Naive B cell (primary cell): ENCODE results near the gene ITPR2. TPM values are rescaled to one million over a fixed set of nuclear protein-coding genes. Genes with fewer than 3 reads are reported as not detected.
A peak's percentile ranks its signal among the peaks of the same experiment; 100 is the strongest.

ENCODE experiments used
- ATAC-seq, 2 donors: fragments of 150-1000 bp; cut with Tn5 transposase; 2 replicates each; pipeline ENCODE4 v1.10.0; 2021; ENCODE audit warnings: low read depth in 2 of 2, mild to moderate bottlenecking in 2 of 2, moderate library complexity in 2 of 2
- DNase-seq: peaks from one replicate; pipeline ENCODE4 v3.0.0; 2022
- H3K27ac Mint-ChIP-seq, 6 donors: one replicate each; pipeline ENCODE4 v1.8.0; 2020 to 2022; ENCODE audit warnings: mild to moderate bottlenecking in 6 of 6, mixed read lengths in 6 of 6, moderate library complexity in 5 of 6, inconsistent platforms in 2 of 6
- H3K27me3 Mint-ChIP-seq, 3 donors: one replicate each; pipeline ENCODE4 v1.8.0; 2021 to 2022; ENCODE audit warnings: mixed read lengths in 3 of 3, mild to moderate bottlenecking in 1 of 3
- H3K36me3 Mint-ChIP-seq, 2 donors: one replicate each; pipeline ENCODE4 v1.8.0; 2020 to 2022; ENCODE audit warnings: mixed read lengths in 2 of 2, inconsistent platforms in 1 of 2, mild to moderate bottlenecking in 1 of 2
- H3K4me1 Mint-ChIP-seq, 3 donors: one replicate each; pipeline ENCODE4 v1.8.0; 2020 to 2022; ENCODE audit warnings: mixed read lengths in 3 of 3, inconsistent platforms in 1 of 3, mild to moderate bottlenecking in 1 of 3, moderate library complexity in 1 of 3
- H3K4me3 Mint-ChIP-seq, 8 donors: one replicate each; pipeline ENCODE4 v1.8.0; 2020 to 2022; ENCODE audit warnings: mild to moderate bottlenecking in 8 of 8, mixed read lengths in 8 of 8, moderate library complexity in 8 of 8, inconsistent platforms in 2 of 8
- H3K9me3 Mint-ChIP-seq, 7 donors: one replicate each; pipeline ENCODE4 v1.8.0; 2020 to 2022; ENCODE audit warnings: mixed read lengths in 7 of 7, mild to moderate bottlenecking in 5 of 7, inconsistent platforms in 2 of 7, moderate library complexity in 1 of 7
- polyA plus RNA-seq, 6 donors: library from polyadenylated mRNA; unstranded; fragments of 300-500 nt; fragmentation: Illumina TruSeq; gene quantifications; one replicate each; pipeline ENCODE4 v1.2.3, GENCODE V29; 2021; ENCODE audit warnings: low read depth in 6 of 6

ITPR2 gene
- polyA plus RNA-seq, 6 donors from 2014 or later = 6.7 to 23.6 (median 20.6) TPM

DNA sequence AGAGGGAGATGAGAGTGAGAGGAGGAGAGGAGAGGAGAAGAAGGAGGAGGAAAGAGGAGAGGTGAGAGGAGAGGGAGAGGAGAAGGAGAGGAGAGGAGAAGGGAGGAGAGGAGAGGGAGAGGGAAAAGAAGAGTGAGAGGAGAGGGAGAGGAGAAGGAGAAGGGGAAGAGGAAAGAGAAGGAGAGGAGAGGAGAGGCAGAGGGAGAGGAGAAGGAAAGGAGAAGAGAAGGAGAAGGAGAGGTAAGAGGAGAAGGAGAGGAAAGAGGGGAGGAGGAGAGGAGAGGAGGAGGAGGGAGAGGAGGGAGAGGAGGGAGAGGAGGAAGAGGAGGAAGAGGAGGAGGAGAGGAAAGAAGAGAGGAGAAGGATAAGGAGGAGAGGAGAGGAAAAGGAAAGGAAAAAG lies 266.8 kb downstream of the ITPR2 start:
- no peak overlapping the region for H3K4me3 Mint-ChIP-seq
- H3K27me3 Mint-ChIP-seq = no peaks in the 10 kb centered on the region
- peaks cover 0 to 14% (median 3%) of the 10 kb centered on the region in 3 donors for H3K4me1 Mint-ChIP-seq
- ATAC-seq (no peak), DNase-seq (no peak)
- peak overlapping the region in 2 of 6 donors; percentile 35 to 71 for H3K27ac Mint-ChIP-seq
- H3K9me3 Mint-ChIP-seq = no peaks in the 10 kb centered on the region
- peaks cover 8 to 21% of the 10 kb centered on the region in 2 donors for H3K36me3 Mint-ChIP-seq

DNA sequence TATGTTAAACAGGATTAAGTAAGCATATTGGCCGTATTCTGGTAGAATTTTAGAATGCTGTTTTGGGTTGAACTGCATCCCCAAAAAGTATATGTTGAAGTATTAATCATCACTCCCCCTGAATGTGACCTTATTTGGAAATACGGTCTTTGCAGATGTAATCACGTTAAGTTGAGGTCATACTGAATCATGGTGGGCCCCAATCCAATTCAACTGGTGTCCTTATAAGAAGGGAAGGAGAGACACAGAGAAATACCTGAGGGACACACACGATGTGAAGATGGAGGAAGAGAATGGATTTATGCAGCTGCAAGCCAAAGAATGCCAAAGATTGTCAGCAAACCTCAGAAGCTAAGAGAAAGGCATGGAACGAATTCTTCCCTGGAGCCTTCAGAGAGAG lies 268.6 kb downstream of the ITPR2 start:
- DNase-seq = no peak
- Mint-ChIP-seq H3K9me3 (no peaks in the 10 kb centered on the region), H3K4me3 (no peak overlapping the region), H3K36me3 (peaks cover 8 to 20% of the 10 kb centered on the region in 2 donors), H3K4me1 (peaks cover 0 to 14% (median 3%) of the 10 kb centered on the region in 3 donors), H3K27ac (no peak overlapping the region), H3K27me3 (no peaks in the 10 kb centered on the region)
- no peak for ATAC-seq

DNA sequence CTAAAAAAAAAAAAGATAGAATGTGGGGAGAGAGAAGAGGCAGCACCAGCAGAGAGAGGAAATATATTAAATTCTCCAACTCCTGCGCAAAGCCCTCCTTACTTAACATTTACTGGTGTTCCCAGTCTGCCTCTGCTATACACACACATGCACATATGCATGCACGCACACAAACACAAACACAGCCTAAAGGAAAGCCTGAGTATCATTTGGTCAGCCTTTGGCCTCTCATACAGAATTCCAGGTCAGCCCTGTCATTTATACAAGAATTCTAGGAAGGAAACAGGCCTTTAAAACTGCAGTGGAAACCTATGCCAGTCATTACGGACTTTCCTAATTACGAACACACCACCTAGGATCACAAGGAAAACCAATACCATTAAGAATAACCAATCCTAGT lies 269.4 kb downstream of the ITPR2 start:
- no peaks in the 10 kb centered on the region for H3K27me3 Mint-ChIP-seq
- H3K4me1 Mint-ChIP-seq = peaks cover 0 to 10% (median 3%) of the 10 kb centered on the region in 3 donors
- ATAC-seq = no peak
- no peak overlapping the region for H3K27ac Mint-ChIP-seq
- peaks cover 8 to 12% of the 10 kb centered on the region in 2 donors for H3K36me3 Mint-ChIP-seq
- no peak for DNase-seq
- H3K9me3 Mint-ChIP-seq = no peaks in the 10 kb centered on the region
- H3K4me3 Mint-ChIP-seq = no peak overlapping the region

DNA sequence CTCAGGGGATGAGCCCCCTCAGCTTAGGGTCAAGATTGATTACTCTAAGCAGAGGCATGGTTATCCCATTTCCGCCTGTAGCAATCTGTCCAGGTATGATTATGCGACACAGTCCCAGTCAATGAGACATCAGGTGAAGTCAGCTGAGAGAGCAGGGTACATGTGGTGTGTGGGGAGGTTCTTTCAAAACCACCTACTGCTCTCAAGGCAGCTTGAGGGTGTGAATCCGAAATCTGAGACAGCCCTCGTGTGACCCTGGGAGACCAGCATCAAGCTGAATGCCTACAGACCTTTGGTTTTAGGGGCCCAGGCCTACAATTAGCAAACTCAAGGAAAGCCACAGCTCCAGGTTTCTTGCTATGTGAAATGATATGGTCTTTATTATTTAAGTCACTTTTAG lies 275.7 kb downstream of the ITPR2 start:
- H3K36me3 Mint-ChIP-seq = peaks cover 9 to 19% of the 10 kb centered on the region in 2 donors
- H3K9me3 Mint-ChIP-seq = no peaks in the 10 kb centered on the region
- no peak overlapping the region for H3K27ac Mint-ChIP-seq
- H3K4me3 Mint-ChIP-seq = no peak overlapping the region
- H3K27me3 Mint-ChIP-seq = no peaks in the 10 kb centered on the region
- ATAC-seq (no peak), DNase-seq (no peak)
- no peaks in the 10 kb centered on the region for H3K4me1 Mint-ChIP-seq

DNA sequence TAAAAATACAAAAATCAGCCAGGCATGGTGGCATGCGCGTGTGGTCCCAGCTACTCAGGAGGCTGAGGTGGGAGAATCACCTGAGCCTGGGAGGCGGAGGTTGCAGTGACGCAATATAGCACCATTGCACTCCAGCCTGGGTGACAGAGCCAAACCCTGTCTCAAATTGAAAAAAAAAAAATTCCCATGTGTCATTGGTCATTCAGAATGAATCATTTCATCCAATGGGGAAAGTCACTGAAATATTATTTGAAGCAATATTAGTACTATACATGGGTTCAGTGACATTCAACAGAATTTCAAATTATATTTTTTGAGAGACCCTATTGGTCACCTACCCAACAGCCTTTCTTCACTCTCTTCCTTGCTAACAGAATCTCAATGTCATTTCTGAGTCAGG lies 276.1 kb downstream of the ITPR2 start:
- Mint-ChIP-seq H3K27ac (no peak overlapping the region), H3K36me3 (peaks cover 12 to 20% of the 10 kb centered on the region in 2 donors), H3K27me3 (no peaks in the 10 kb centered on the region), H3K4me3 (no peak overlapping the region), H3K4me1 (no peaks in the 10 kb centered on the region), H3K9me3 (no peaks in the 10 kb centered on the region)
- ATAC-seq (no peak), DNase-seq (no peak)

DNA sequence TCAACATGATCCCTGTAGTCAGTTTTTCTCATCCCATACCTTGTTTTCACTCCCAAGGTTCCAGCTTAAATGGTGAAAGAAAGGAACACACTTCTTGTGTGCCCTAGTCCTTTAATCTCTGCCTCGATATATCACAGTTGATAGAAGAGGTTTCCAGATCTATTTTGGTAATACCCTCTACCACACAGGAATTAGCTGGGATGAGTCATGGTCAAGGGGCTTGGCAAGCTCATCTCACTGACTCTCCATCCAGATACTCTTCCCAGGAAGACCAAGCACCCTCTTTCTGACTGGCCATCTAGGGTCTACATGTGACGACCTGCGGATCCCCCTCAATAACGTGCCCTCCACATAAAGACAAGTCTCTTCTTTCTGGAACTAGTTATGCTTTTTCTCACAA lies 277.9 kb downstream of the ITPR2 start:
- Mint-ChIP-seq H3K27ac (no peak overlapping the region), H3K27me3 (no peaks in the 10 kb centered on the region), H3K4me3 (no peak overlapping the region), H3K36me3 (peaks cover 20 to 26% of the 10 kb centered on the region in 2 donors), H3K4me1 (peaks cover 0 to 5% (median 0%) of the 10 kb centered on the region in 3 donors), H3K9me3 (no peaks in the 10 kb centered on the region)
- ATAC-seq (no peak), DNase-seq (no peak)

DNA sequence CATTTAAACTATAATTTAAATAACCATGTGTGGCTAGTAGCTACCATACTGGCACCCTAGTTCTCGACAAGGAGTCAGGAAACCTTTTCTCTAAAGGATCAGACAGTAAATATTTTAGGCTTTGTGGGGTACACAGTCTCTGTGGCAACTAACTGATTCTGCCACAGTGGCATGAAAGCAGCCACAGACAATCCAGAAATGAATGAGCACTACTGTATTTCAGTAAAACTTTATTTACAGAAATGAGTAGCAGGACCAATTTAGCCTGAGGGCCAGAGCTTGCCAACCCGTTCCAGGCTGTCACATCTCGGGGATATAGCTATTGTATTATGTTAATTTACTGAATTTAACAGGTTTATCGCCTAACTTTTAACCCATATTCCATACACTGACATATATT lies 278.7 kb downstream of the ITPR2 start:
- Mint-ChIP-seq H3K4me1 (peaks cover 0 to 5% (median 0%) of the 10 kb centered on the region in 3 donors), H3K4me3 (no peak overlapping the region), H3K9me3 (no peaks in the 10 kb centered on the region), H3K27me3 (no peaks in the 10 kb centered on the region), H3K27ac (no peak overlapping the region), H3K36me3 (peaks cover 20 to 26% of the 10 kb centered on the region in 2 donors)
- ATAC-seq = no peak
- DNase-seq = no peak

DNA sequence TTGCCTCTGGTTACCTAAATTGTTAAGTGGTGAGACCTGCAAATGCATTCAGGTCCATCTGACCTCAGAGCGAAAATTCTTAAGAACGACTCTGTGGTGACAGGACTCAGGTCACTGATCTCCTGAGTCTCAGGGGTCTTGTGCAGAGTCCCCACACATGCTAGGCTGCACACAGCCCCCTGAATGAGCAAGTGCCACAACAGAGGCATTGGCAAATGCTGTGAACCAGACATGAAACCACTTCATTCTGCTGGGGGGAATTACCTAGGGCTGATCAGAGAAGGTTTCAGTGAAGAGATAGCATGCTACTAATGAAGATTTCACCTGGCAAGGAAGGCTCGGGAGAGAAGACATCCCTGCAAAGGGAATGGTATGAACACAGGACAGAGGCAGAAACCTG lies 281.6 kb downstream of the ITPR2 start:
- DNase-seq (no peak), ATAC-seq (no peak)
- no peaks in the 10 kb centered on the region for H3K27me3 Mint-ChIP-seq
- no peak overlapping the region for H3K4me3 Mint-ChIP-seq
- peaks cover 37 to 48% of the 10 kb centered on the region in 2 donors for H3K36me3 Mint-ChIP-seq
- peaks cover 0 to 2% (median 0%) of the 10 kb centered on the region in 7 donors for H3K9me3 Mint-ChIP-seq
- H3K27ac Mint-ChIP-seq = peak overlapping the region in 1 of 6 donors; percentile 1
- H3K4me1 Mint-ChIP-seq = peaks cover 0 to 5% (median 0%) of the 10 kb centered on the region in 3 donors

DNA sequence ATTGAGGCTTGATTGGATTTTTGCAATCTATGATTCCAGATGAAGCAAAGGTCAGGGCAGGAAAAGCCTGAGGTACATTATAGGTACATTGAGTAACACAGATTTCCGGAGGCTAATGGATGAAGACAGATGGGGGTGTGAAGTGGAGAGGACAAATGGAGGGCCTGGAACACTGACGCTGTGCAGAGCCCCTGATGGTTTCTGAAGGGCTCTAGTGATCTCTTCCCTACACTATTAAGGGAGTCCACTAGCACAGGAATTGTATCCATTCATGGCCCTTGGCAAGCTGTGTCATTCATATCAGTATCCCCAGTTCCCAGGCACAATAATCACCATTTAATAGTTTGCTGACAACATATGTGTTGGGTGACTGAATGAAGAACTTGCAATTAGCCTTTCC lies 284.8 kb downstream of the ITPR2 start:
- DNase-seq = no peak

DNA sequence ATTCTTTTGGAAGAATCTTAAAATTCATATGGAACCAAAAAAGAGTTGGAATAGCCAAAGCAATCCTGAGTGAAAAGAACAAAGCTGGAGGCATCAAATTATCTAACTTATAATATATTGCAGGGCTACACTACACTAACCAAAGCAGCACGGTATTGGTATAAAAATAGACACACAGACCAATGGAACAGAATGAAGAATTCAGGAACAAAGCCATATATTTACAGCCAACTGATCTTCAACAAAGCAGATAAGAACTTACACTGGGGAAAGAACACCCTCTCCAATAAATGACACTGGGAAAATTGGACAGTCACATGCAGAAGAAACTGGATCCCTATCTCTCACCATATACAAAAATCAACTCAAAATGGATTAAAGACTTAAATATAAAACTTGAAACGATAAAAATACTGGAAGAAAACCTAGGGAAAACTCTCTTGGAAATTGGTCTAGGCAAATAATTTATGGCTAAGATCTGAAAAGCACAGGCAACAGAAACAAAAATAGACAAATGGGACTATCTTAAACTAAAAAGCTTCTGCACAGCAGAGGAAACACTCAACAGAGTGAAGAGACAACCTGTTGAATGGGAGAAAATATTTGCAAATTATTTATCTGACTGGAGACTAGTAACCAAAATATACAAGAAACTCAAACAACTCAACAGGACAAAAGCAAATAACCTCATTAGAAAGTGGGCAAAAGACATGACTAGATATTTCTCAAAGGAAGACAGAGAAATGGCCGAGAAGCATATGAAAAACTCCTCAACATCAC lies 286.3 kb downstream of the ITPR2 start:
- Mint-ChIP-seq H3K9me3 (peaks cover 0 to 13% (median 0%) of the 10 kb centered on the region in 7 donors), H3K36me3 (peaks cover 41 to 44% of the 10 kb centered on the region in 2 donors), H3K4me1 (peaks cover 0 to 8% (median 0%) of the 10 kb centered on the region in 3 donors), H3K27ac (peak overlapping the region in 2 of 6 donors; percentile 44 to 66), H3K4me3 (no peak overlapping the region), H3K27me3 (no peaks in the 10 kb centered on the region)
- DNase-seq = no peak
- ATAC-seq = no peak

More for the DNA sequence above, 284.8 kb downstream of the ITPR2 start:
- Mint-ChIP-seq H3K27ac (no peak overlapping the region), H3K4me3 (no peak overlapping the region), H3K9me3 (peaks cover 0 to 13% (median 0%) of the 10 kb centered on the region in 7 donors), H3K4me1 (peaks cover 0 to 7% (median 0%) of the 10 kb centered on the region in 3 donors), H3K36me3 (peaks cover 45 to 48% of the 10 kb centered on the region in 2 donors), H3K27me3 (no peaks in the 10 kb centered on the region)
- no peak for ATAC-seq

DNA sequence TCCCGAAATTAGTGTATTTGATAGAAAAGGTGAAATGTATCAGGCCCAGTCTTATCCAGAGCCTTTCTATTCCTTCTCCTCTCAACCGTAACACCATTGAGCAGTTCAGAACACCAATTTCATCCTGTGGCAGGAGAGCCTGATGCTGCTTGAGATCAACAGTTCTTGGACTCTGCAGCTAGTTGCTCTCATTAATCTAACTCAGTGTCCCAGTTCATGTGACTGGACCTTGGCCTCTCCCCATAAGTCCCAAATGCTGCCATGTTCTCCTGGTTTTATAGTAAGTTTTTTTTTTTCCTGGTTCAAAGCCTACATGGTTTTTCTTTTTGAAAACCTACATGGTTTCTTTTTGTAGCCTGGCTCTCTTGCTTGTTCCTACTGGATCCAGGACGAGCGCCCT lies 293.9 kb downstream of the ITPR2 start:
- peaks cover 17 to 30% of the 10 kb centered on the region in 2 donors for H3K36me3 Mint-ChIP-seq
- no peaks in the 10 kb centered on the region for H3K27me3 Mint-ChIP-seq
- no peak for DNase-seq
- H3K27ac Mint-ChIP-seq = peak overlapping the region in 2 of 6 donors; percentile 3 to 17
- peak overlapping the region in 1 of 8 donors; percentile 37 for H3K4me3 Mint-ChIP-seq
- peaks cover 0 to 4% (median 0%) of the 10 kb centered on the region in 3 donors for H3K4me1 Mint-ChIP-seq
- no peak for ATAC-seq
- H3K9me3 Mint-ChIP-seq = no peaks in the 10 kb centered on the region

DNA sequence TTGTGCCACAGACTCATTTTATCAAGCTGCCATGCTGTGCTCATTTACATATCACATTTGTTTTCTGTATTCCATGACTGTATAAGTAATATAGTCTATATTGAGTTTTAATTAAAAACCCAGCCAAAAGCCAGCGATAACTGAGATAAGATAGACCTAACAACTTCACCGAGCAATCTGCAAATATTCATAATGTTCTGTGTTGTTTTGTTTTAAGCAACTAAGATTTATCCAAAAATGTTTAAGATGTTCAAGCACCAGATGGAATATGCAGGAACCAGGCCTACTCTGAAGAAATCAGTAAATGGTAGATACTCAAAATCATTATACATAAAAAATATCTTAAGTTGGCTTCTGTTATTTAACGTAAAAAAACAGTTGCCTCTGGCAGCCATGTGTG lies 295.3 kb downstream of the ITPR2 start:
- H3K9me3 Mint-ChIP-seq = no peaks in the 10 kb centered on the region
- no peak for DNase-seq
- no peak overlapping the region for H3K27ac Mint-ChIP-seq
- peaks cover 17 to 22% of the 10 kb centered on the region in 2 donors for H3K36me3 Mint-ChIP-seq
- no peak overlapping the region for H3K4me3 Mint-ChIP-seq
- no peaks in the 10 kb centered on the region for H3K4me1 Mint-ChIP-seq
- ATAC-seq = no peak
- no peaks in the 10 kb centered on the region for H3K27me3 Mint-ChIP-seq

DNA sequence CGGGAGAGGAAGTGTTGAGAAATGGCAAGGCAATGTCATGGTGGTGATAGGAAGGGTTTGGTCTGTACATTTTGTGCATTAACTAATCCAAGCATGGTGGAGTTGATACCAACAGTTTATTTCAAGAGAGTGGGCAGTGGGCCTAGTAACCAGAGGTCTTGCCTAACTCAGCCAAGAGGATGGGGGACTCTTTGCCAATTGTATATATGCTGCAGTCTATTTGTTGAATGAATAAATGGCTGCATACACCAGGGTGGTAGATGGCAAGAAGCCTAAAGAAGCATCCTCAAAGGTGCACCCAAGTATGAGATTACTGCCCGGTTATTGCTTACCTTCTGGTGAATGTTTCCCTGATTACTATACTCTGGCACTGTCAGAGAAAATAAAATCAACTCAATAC lies 295.9 kb downstream of the ITPR2 start:
- H3K4me3 Mint-ChIP-seq = no peak overlapping the region
- ATAC-seq = no peak
- no peaks in the 10 kb centered on the region for H3K4me1 Mint-ChIP-seq
- H3K27ac Mint-ChIP-seq = no peak overlapping the region
- no peaks in the 10 kb centered on the region for H3K9me3 Mint-ChIP-seq
- H3K36me3 Mint-ChIP-seq = peaks cover 17 to 22% of the 10 kb centered on the region in 2 donors
- DNase-seq = no peak
- no peaks in the 10 kb centered on the region for H3K27me3 Mint-ChIP-seq

DNA sequence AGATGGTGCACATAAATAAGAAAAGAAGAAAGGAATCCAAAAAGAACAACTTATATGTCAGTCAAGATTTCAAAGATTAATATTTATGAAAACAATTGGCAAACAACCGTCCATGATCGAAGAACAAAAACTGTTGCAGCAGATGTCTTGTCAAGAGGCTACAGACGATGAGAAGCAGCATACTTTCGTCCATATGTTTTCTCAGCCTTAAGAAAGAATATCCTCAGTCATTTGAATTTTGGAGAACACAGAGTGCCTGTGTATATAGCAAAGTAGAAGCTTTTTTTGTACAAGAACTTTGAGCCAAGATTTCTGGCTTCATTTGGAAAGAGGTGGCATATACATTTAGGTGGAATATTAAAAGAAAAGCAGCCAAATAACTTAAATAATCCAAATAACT lies 297.2 kb downstream of the ITPR2 start:
- no peaks in the 10 kb centered on the region for H3K4me1 Mint-ChIP-seq
- peaks cover 17 to 22% of the 10 kb centered on the region in 2 donors for H3K36me3 Mint-ChIP-seq
- no peaks in the 10 kb centered on the region for H3K27me3 Mint-ChIP-seq

More for the DNA sequence above, 297.2 kb downstream of the ITPR2 start:
- no peak overlapping the region for H3K4me3 Mint-ChIP-seq
- ATAC-seq (no peak), DNase-seq (no peak)
- H3K9me3 Mint-ChIP-seq = no peaks in the 10 kb centered on the region
- H3K27ac Mint-ChIP-seq = no peak overlapping the region
